GM18498 (cell line): Measurements from ENCODE around the gene PPP1R3F.

Source experiments
- ATAC-seq: cut with Tn5 transposase; IDR thresholded peaks from one replicate; pipeline ENCODE4 v1.9.1; 2021; ENCODE audit warnings: mild to moderate bottlenecking, moderate library complexity; ENCODE audit not compliant: unreplicated experiment

PPP1R3F gene

DNA sequence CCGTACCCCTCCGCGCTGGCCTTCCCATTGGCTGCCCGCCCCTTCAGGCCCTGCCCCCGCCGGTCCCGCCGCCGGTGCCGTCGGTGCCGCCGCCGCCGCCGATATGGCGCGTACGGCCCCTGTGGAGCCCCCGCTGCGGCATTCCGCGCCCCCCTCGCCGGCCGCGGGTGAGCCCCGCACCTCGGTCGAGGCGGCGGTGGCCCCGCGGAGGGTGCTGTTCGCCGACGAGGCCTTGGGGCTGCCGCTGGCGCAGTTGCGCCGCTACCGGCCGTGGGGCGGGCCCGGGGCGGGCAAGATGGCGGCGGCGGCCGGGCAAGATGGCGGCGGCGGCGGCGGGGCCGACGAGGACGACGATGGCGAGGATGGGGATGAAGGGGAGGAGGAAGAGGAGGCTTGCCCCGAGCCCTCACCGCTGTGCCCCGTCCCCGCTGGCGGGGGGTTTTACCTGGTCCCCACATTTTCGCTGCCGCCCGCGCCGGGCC is at the start of gene PPP1R3F:
Gene PPP1R3F (plus strand): TSS at position 27 of the 482 bp plus-strand sequence. CDS start 77 bp downstream, at position 104.
- peak; percentile 29 for ATAC-seq

DNA sequence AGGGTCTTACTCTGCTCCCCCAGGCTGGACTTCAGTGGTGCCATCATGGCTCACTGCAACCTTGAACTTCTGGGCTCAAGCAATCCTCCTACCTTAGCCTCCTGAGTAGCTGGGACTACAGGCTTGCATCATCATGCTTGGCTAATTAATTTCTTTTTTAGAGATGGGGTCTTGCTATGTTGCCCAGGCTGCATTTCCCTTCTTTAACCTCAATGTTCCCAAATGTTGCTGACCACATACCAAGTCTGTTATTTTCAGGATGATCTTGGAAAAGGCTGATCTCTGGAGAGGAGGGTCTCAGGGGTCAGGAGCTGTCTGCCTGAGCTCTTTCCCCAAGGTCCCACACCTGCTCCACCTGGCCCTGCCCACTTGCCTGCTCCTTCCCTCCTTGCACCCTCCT is 49.5 kb upstream of the PPP1R3F start:
- no peak for ATAC-seq

DNA sequence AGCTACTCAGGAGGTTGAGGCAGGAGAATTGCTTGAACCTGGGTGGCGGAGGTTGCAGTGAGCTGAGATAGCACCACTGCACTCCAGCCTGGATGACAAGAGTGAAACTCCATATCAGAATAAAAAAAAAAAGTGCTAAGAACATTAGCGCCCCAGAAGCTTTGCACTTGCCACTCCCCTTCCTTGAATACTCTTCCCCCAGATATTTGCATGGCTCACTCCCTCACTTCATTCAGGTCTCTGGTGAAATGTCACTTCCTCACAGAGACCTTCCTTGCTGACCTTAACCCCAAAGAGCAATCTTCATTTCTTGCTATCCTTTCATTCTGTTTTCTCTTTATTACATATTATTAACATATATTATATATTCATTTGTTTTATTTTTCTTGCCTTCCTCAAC is 47.7 kb upstream of the PPP1R3F start:
- no peak for ATAC-seq

- ATAC-seq = no peak
Observed at GRCh38 chrX:49225858-49226257, 43.7 kb upstream of the PPP1R3F start.

DNA sequence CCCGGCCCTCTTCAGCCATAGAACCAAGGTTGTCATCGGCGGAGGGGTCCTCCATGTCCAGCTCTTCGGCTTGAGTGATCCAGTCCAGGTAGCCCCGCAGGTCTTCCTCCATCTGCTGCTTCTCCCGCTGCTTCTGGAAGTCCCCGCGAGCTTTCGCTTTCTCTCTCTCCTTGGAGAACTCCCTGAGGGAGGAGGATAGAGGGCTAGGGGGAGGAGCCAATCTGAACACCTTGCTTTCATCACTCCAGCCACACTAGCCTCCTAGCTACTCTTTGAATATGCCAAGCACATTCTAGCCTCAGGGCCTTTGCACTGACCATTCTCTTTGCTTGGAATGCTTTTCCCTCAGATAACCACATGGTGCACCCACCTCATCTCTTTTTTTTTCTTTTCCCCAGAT is 42.6 kb upstream of the PPP1R3F start:
- ATAC-seq = no peak

GRCh38 chrX:49227726-49228125 is 41.9 kb upstream of the PPP1R3F start:
- no peak for ATAC-seq

- ATAC-seq = no peak
Observed at GRCh38 chrX:49228185-49228584, 41.4 kb upstream of the PPP1R3F start.

GRCh38 chrX:49230500-49231232 is 38.9 kb upstream of the PPP1R3F start:
- peak; percentile 64 for ATAC-seq

DNA sequence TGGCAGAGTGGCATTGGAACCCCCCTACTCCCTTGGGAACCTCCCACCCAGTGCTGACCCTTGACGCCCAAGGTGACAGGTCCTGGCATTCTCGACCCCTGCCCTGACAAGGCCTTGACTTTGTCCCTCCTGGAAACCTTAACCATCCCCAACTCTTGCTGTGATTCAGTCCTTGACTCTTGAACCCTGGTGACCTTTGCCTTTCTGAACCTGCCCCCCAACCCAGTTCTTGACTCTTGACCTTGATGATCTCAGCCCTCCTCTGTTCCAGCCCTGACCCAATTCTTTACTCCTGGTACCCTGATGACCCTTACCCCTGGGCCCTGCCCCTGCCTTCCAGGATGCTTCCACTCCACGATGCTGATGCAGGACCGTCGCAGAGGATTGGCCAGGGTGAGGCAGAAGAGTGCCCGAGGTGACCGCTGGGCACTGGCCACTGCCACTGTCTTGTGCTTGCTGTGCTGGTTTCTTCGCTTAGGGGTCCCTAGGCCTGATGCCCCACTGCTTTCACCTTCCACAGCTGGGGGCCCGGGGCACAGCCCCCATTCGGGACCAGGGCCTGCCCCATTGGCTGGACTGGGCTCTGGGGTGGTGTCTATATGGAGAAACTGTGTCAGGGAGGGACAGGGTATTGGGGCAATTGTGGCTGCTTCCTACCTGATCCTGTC is 38.1 kb upstream of the PPP1R3F start:
- ATAC-seq = no peak

DNA sequence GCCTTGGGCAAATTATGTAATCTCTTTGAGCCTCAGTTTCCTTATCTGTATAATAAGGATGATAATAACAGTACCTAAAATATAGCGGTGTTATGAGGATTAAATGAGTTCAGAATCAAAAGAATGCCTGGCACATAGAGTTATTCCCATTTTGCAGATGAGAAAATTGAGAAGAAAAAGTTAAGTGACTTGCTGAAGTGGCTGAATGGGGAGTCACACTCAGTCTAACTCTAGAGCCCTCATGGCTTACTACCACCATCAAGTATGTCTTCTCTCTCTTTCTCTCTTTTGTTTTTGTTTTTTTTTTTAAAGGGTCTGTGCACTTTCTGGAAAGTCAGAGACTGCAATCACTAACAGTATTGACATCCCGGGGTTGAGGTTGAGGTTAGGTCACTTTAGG is 37.1 kb upstream of the PPP1R3F start:
- ATAC-seq = no peak

GRCh38 chrX:49233176-49233575 is 36.4 kb upstream of the PPP1R3F start, which contains the start of gene CACNA1F:
Gene CACNA1F, minus strand, starts transcription at chrX:49233340. Its CDS starts 31 bp downstream, at chrX:49233309.
- ATAC-seq = no peak

GRCh38 chrX:49233887-49234555 is 35.6 kb upstream of the PPP1R3F start:
- no peak for ATAC-seq

DNA sequence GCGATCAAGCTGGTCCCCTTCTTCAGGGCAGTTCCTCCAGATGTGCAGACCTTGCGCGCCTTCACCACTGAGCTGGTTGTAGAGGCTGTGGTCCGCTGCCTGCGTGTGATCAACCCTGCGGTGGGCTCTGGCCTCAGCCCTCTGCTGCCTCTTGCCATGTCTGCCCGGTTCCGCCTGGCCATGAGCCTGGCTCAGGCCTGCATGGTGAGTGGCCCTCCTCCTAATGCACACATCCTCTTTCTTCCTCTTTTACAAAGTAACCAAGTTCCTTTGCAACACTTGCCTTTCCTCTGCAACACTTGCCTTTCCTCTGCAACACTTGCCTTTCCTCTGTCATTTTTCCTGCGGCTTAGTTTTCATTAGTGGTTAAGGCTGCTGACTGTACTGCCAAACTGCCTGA is 32.5 kb upstream of the PPP1R3F start:
- no peak for ATAC-seq

GRCh38 chrX:49238735-49239134 is 30.9 kb upstream of the PPP1R3F start:
- ATAC-seq = no peak

DNA sequence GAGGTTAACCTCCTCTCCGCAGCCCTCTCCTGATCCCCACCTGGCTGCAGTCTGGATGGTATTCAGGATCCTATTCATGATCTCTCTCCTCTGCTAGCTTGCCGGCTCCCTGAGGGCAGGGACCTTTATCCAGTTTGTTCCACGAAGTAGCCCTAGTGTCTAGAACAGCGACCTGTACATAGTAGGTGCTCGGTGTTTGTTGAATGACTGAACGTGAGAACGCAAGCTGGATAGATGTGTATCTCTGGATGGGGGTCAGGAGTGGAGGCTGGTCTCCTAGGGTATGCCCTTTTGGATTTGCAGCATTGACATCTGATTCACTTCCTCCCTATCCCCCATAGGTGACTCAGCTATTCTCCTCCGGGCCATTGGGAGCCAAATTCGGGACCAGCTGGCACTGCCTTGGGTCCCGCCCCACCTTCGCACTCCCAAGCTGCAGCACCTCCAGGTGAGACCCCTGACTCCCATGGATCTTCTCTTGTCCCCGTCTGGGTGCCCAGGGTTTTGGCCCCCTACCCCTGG is 27.0 kb upstream of the PPP1R3F start:
- no peak for ATAC-seq

GRCh38 chrX:49243166-49243565 is 26.4 kb upstream of the PPP1R3F start:
- ATAC-seq = no peak

- ATAC-seq = no peak
Observed at GRCh38 chrX:49244207-49244606, 25.4 kb upstream of the PPP1R3F start.

GRCh38 chrX:49246541-49246940 is 23.1 kb upstream of the PPP1R3F start:
- ATAC-seq = no peak

GRCh38 chrX:49247346-49247745 is 22.2 kb upstream of the PPP1R3F start:
- no peak for ATAC-seq

DNA sequence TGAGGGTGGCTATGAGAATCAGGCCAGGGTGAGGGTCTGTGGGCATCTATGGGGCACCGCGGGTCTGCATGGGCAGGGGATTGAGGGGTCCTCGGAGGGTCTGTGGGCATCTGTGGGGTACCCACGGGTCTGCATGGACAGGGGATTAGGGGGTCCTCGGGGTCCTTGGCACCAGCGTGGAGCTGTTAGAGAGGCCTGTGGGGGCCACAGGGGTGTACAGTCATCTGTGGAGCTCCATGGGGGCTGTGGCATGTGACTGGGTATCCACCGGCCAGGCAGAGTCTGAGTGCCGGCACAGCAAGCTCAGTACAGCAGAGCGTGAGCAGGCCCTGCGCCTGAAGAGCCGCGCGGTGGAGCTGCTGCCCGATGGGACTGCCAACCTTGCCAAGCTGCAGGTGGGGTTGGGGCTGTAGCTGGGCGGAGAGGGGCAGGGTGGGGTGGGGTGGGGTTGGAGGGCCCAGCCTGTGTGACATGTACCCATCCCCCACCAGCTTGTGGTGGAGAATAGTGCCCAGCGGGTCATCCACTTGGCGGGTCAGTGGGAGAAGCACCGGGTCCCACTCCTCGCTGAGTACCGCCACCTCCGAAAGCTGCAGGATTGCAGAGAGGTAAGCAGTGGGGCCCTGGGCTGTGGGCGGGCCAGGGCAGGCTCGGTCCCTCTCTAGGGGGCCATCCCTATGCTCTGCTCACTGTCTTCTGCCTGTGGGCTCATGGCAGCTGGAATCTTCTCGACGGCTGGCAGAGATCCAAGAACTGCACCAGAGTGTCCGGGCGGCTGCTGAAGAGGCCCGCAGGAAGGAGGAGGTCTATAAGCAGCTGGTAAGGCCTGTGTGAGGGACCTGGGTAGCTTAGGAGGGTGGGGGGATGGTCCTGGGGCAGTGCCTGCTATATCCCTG is 21.4 kb upstream of the PPP1R3F start:
- ATAC-seq = no peak
